Ureter (tissue), 1 donor: ENCODE results near the gene MTPN. TPM values are rescaled to one million over a fixed set of nuclear protein-coding genes. Genes with fewer than 3 reads are reported as not detected.

ENCODE experiments used
- DNase-seq: peaks from one replicate; pipeline ENCODE4 v3.0.0-alpha.2; 2020; ENCODE audit warnings: low spot score
- total RNA-seq: library from RNA; stranded (reverse); gene quantifications from one replicate; pipeline ENCODE4 v1.2.4, GENCODE V29; 2023
- donor health status: DM: yes; HTN: yes; CAD: no.

Gene MTPN
- total RNA-seq, 1 donor from 2014 or later: 93.8 TPM

- DNase-seq: no peak
These were observed 4.9 kb upstream of the MTPN start for GRCh38 chr7:135981958-135982646.

GRCh38 chr7:135980665-135981180 is 3.6 kb upstream of the MTPN start:
- DNase-seq: no peak

- DNase-seq: no peak
These were observed 2.9 kb upstream of the MTPN start for GRCh38 chr7:135980012-135980551.

- no peak for DNase-seq
These were observed 2.4 kb upstream of the MTPN start for GRCh38 chr7:135979471-135980011.

- DNase-seq: no peak
These were observed 1.5 kb upstream of the MTPN start for GRCh38 chr7:135978624-135979023.

- no peak for DNase-seq
These were observed 545 bp upstream of the MTPN start for GRCh38 chr7:135977742-135978066.

GRCh38 chr7:135976312-135977006 is 700 bp downstream of the MTPN start:
- no peak for DNase-seq

GRCh38 chr7:135975166-135975565 is 2.0 kb downstream of the MTPN start:
- no peak for DNase-seq

GRCh38 chr7:135974667-135975066 is 2.5 kb downstream of the MTPN start:
- no peak for DNase-seq

GRCh38 chr7:135971366-135971725 is 5.8 kb downstream of the MTPN start:
- no peak for DNase-seq

- DNase-seq: no peak
These were observed 6.3 kb downstream of the MTPN start for GRCh38 chr7:135970682-135971365.

- DNase-seq: no peak
These were observed 7.1 kb downstream of the MTPN start for GRCh38 chr7:135970045-135970444.

GRCh38 chr7:135966341-135967043 is 10.7 kb downstream of the MTPN start:
- no peak for DNase-seq

- DNase-seq: no peak
These were observed 11.6 kb downstream of the MTPN start for GRCh38 chr7:135965602-135966001.

GRCh38 chr7:135964791-135965190 is 12.4 kb downstream of the MTPN start:
- DNase-seq: no peak

- DNase-seq: no peak
These were observed 12.9 kb downstream of the MTPN start for GRCh38 chr7:135964274-135964673.

- DNase-seq: no peak
These were observed 14.4 kb downstream of the MTPN start for GRCh38 chr7:135962802-135963201.

- no peak for DNase-seq
These were observed 16.3 kb downstream of the MTPN start for GRCh38 chr7:135960709-135961451.

GRCh38 chr7:135959646-135960363 is 17.4 kb downstream of the MTPN start:
- no peak for DNase-seq

- DNase-seq: no peak
These were observed 19.0 kb downstream of the MTPN start for GRCh38 chr7:135958173-135958572.
